Transverse colon (tissue), 4 donors: ENCODE results near the gene CACNA2D2.

ENCODE experiments used
- CTCF ChIP-seq, 5 experiments: fragments of 200-600 bp in 3 of 5; fragments of 450-650 bp in 2 of 5; sonication (generic) in 3 of 5; IDR thresholded peaks; 1 replicate in 2 of 5; 2 replicates in 3 of 5; pipeline ENCODE4 v1.5.1; 2016 to 2017; ENCODE audit warnings: antibody characterized with exemption in 5 of 5, inconsistent platforms in 3 of 5, mild to moderate bottlenecking in 2 of 5, moderate library complexity in 1 of 5
- EP300 ChIP-seq: sonication (generic); formaldehyde crosslinking; IDR thresholded peaks from one replicate; pipeline ENCODE4 v1.6.1; 2017; ENCODE audit warnings: antibody characterized with exemption, low read depth
- POLR2A ChIP-seq: fragments of 450-650 bp; IDR thresholded peaks from one replicate; pipeline ENCODE4 v1.6.1; 2016; ENCODE audit warnings: antibody characterized with exemption, mild to moderate bottlenecking, moderate library complexity
- POLR2AphosphoS5 ChIP-seq, 3 donors: sonication (generic); formaldehyde crosslinking; IDR thresholded peaks; one replicate each; pipeline ENCODE4 v1.6.1; 2016; ENCODE audit warnings: antibody characterized with exemption in 3 of 3

- TF ChIP-seq CTCF (IDR thresholded peaks at IDR 0.05) = no peak
- TF ChIP-seq EP300 = no peak
- no peak for TF ChIP-seq POLR2AphosphoS5 (IDR thresholded peaks at IDR 0.05)
- TF ChIP-seq POLR2A = no peak
Measured at GRCh38 chr3:50502584-50503423, 630 bp downstream of the CACNA2D2 start.
